NCI-H1436 (cell line): Measurements from ENCODE around the gene WBP1L.
"Not testable (repeated sequence)": the region's sequence is repeated elsewhere in the genome, so short reads cannot be mapped to it uniquely, and the experiment has no call there.

ENCODE experiments used
- DNase-seq: peaks from one replicate; lab custom pipeline; 2025; lab: John Stamatoyannopoulos, UW

WBP1L gene

DNA sequence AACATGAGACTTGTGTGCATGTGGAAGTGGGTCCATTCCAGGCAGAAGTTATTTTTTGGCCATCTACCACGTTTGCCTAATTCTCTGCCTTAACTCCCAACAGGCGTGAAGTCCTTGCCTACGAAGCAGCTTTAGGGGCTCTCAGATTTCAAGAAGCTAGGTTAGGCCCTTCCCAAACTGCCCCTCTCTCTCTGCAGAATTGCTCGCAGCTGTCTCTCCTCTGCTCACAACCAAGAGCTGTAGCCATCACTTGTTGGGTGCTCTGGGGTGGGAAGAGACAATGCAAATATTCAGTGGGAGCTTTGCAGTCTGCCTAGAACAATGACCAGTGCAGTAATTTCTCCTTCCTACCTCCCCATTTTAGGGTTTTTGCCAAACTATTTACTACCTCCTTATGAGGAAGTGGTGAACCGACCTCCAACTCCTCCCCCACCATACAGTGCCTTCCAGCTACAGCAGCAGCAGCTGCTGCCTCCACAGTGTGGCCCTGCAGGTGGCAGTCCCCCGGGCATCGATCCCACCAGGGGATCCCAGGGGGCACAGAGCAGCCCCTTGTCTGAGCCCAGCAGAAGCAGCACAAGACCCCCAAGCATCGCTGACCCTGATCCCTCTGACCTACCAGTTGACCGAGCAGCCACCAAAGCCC lies 68.6 kb downstream of the WBP1L start:
- no peak for DNase-seq

DNA sequence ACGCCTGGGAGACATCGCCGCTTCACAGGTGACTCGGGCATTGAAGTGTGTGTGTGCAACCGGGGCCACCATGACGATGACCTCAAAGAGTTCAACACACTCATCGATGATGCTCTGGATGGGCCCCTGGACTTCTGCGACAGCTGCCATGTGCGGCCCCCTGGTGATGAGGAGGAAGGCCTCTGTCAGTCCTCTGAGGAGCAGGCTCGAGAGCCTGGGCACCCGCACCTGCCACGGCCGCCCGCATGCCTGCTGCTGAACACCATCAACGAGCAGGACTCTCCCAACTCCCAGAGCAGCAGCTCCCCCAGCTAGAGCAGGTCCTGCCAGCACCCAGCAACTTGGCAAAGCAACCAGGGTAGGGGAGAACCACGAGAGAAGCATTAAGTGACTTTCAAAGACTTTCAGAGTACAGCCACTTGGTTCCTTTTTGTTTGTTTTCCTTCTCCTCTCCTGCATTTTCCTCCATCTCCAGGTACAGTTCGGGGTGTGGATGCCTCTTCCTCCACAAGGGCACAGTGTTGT lies 69.3 kb downstream of the WBP1L start:
- no peak for DNase-seq

GRCh38 chr10:102813734-102814452 lies 70.1 kb downstream of the WBP1L start:
- no peak for DNase-seq

- no peak for DNase-seq
Observed at GRCh38 chr10:102814453-102814871, 70.7 kb downstream of the WBP1L start.

DNA sequence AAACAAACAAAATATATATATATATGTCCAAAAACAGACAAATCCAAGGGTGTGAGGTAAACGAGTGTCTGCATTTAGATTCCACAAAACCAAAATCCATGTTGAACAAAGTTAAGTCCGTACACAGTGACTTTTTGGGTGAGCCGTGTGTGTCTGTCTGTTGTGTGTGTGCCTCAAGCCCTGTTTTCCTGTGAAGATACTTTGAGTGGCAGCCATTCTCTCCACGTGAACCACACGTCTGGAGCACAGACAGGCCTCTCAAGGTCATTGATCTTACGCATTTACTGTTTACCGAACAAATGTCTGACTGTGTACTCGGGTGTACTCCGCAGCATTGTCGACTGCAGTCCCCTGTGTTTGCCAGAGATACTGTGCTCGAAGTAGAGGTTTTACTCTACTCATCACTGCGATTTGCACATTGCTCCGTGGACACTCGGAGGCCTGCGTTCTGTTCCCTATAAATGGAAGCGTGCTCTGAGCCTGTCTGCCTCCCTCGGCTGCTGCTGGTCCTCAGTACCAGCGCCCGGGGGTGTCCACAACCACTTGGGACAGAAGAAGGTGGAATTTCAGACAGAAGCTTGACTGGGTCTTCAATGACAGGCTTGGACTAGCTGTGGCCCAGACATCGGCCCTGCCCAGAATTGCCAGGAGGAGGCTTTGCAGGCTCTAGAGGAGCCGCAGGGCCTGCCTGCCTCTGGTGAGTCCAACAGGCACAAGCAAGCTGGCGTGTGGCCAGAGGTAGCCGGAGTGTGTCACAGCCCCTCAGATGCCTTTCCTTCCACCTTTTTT lies 71.3 kb downstream of the WBP1L start:
- no peak for DNase-seq

GRCh38 chr10:102815790-102816549 lies 72.2 kb downstream of the WBP1L start:
- no peak for DNase-seq

DNA sequence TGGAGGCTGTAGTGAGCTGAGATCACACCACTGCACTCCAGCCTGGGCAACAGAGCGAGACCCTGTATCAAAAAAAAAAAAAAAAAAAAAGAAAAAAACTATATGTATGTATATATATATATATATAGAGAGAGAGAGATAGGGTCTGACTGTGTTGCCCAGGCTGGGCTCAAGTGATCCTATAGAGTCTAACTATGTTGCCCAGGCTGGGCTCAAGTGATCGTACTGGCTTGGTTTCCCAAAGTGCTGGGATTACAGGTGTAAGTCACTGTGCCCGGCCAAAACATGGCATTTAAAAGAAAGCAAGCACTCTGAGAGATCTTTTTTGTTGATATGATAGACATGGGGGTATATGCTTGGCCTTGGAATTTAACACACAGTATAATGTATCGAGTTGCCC lies 73.4 kb downstream of the WBP1L start:
- DNase-seq = no peak

DNA sequence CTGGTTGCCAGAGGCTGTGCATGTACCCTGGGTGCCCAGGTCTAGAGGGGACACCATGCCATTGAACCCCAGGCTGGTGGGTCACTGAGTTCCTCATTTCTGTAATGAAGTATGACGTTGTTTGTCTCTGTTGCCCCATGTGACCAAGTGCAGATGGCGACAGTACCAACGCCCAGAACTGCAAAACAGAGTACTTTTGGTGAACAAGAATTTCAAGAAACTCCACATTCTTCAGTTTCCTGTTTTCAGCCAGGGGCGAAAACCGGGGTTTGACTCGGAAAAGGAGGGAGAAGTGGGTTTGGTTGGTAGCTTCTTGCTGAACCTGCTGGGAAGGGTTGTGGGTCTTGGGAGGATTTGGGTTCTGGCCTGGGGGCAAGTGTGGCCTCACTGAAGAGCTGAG lies 75.3 kb downstream of the WBP1L start:
- no peak for DNase-seq

- not testable (repeated sequence) for DNase-seq
Observed at GRCh38 chr10:102820008-102820407, 76.3 kb downstream of the WBP1L start.

DNA sequence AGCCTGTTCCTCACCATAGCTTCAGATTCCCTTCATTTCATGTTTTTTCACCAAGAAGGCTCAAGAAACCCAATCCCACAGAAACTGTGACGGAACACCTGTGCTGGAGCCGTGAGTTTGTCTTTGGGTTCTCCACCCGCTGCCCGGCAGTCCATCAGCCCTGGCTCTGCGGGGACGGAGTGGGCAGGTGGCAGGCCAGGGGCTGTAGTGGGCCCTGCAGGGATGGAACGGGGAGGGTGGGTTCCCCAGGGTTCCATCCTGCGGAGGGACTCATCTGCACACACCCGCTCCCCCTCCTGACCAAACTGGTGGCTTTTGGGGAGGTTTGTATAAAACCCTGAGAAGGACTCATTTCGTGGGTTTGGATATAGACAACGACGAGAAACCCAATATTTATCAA lies 78.5 kb downstream of the WBP1L start:
- no peak for DNase-seq

DNA sequence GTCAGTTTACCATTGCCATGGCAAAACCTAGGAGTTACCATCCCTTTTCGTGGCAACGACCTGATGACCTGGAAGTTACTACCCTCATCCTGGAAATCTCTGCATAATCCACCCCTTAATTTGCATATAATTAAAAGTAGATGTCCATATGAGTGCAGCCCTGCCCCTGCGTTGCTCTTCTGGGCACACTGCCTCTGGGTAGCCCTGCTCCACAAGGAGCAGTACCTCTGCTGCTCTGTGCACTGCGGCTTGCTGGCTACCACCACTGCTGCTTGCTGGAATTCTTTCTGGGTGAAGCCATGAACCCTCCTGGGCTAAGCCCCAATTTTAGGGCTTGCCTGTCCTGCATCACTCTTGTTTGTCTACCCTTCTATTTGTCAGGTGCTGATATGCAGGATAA lies 80.9 kb downstream of the WBP1L start:
- no peak for DNase-seq

DNA sequence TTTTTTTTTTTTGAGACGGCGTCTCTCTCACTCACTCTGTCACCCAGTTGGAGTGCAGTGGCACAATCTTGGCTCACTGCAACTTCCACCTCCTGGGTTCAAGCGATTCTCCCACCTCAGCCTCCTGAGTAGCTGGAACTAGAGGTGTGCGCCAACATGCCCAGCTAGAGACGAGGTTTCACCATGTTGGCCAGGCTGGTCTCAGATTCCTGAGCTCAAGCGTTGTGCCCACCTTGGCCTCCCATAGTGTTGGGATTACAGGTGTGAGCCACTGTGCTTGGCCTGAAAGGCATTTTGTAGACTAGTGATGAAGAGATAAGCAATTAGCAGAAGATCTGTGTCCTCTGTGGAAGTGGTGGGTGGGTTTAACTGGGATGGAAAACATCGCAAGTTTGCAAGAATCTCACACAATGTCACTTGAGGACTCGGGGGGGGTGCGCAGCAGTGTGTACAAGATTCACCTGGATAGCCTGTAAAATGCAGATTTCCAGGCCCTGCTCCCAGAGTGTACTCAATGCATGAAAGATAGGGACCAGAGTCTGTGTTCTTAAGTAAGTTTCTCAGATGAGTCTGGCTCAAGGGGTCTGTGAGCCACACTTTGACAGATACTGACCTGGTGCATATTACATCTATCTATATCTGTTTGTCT lies 82.5 kb downstream of the WBP1L start:
- DNase-seq = no peak

GRCh38 chr10:102827597-102827975 lies 83.8 kb downstream of the WBP1L start:
- no peak for DNase-seq

- DNase-seq = no peak
Observed at GRCh38 chr10:102831322-102832071, 87.7 kb downstream of the WBP1L start.

DNA sequence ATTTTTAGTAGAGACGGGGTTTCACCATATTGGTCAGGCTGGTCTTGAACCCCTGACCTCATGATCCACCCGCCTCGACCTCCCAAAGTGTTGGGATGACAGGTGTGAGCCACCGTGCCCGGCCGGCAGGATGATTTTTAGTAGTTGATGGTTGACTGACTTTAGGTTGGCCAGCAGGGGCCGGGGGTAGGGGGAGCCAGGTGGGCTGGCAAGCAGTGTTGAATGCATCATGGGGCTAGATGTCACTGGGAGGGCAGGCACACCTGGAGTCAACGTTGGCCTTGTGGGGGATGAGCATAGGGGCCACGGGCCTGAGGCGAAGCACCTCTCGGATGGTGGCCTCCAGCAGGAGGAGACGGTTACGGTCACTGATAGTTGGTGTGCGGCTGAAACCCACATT lies 88.5 kb downstream of the WBP1L start:
- DNase-seq = no peak

GRCh38 chr10:102832987-102833386 lies 89.2 kb downstream of the WBP1L start:
- no peak for DNase-seq

- no peak for DNase-seq
Observed at GRCh38 chr10:102834143-102834542, 90.4 kb downstream of the WBP1L start.

GRCh38 chr10:102835007-102835482 lies 91.3 kb downstream of the WBP1L start:
- peak; percentile 69 for DNase-seq

DNA sequence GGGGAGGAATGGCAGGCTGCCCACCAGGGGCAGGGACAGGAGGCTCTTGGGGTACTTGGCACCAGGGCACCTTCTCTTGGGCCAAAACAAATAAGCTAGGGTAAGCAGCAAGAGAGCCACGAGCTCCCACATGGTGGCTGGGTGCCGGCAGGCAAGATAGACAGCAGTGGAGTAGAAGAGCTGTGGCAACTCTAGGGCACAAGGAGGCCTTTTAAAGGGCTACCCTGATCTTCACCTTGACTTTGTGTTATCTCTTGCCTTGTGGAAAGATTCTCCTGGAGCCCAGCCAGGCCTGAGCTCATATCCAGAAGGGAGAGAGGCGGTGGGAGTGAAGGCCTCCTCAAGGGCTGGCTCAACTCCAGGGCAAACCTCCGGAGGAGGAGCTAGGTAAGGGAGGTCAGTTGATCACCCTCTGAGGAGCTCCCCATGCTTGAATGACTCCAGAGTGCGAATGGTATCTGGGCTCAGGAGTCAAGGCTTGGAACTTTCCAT lies 93.5 kb downstream of the WBP1L start, which contains the start of gene CYP17A1:
Gene CYP17A1 (minus strand): TSS at position 184 of the 492 bp plus-strand sequence. CDS start 52 bp downstream, at position 132.
- no peak for DNase-seq

DNA sequence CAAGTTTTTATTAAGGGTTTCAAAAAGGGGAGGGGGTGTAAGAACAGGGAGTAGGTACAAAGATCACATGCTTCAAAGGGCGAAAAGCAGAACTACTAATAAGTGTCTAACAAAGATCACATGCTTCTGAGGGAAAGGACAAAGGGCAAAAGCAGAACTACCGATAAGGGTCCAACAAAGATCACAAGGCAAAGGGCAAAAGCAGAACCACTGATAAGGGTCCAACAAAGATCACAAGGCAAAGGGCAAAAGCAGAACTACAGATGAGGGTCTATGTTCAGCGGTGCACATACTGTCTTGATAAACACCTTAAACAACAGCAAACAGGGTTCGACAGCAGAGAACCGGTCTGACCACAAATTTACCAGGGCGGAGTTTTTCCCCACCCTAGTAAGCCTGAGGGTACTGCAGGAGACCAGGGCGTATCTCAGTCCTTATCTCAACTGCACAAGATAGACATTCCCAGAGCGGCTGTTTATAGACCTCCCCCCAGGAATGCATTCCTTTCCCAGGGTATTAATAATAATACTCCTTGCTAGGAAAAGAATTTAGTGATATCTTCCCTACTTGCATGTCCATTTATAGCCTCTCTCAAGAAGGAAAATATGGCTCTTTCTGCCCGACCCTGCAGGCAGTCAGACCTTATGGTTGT lies 94.7 kb downstream of the WBP1L start:
- not testable (repeated sequence) for DNase-seq
